HCT116 (cell line): ENCODE data around the gene GPA33.

Experiments
- ATF3 ChIP-seq: IDR thresholded peaks from 2 replicates; pipeline ENCODE4 v1.6.1; 2012
- CBX3 ChIP-seq: IDR thresholded peaks from 2 replicates; pipeline ENCODE4 v1.6.1; 2012; ENCODE audit warnings: low read depth
- CTCF ChIP-seq, 3 experiments: fragments of 200-600 bp in 1 of 3; sonication (generic) in 1 of 3; IDR thresholded peaks in 2 of 3; conservative IDR thresholded peaks in 1 of 3; 2 replicates each; pipeline ENCODE4 v1.5.1; 2012 to 2017; ENCODE audit warnings: low read depth in 2 of 3, low read length in 2 of 3, antibody characterized with exemption in 1 of 3, borderline replicate concordance in 1 of 3, control low read depth in 1 of 3, mild to moderate bottlenecking in 1 of 3, mixed read lengths in 1 of 3, mixed run types in 1 of 3, moderate library complexity in 1 of 3; ENCODE audit not compliant: insufficient read depth in 1 of 3
- EZH2 ChIP-seq: fragments of 200-600 bp; sonication (generic); IDR thresholded peaks from 2 replicates; pipeline ENCODE4 v1.6.1; 2017; ENCODE audit warnings: antibody characterized with exemption, mixed run types
- EZH2phosphoT487 ChIP-seq: fragments of 200-600 bp; IDR thresholded peaks from 2 replicates; pipeline ENCODE4 v1.6.1; 2018; ENCODE audit warnings: antibody characterized with exemption, borderline replicate concordance
- POLR2AphosphoS5 ChIP-seq: IDR thresholded peaks from 2 replicates; pipeline ENCODE4 v1.6.1; 2011; ENCODE audit warnings: mild to moderate bottlenecking, low read depth, low read length, moderate library complexity

- TF ChIP-seq CBX3 (no peak), POLR2AphosphoS5 (no peak), CTCF (IDR thresholded peaks at IDR 0.05 in 2 of 3, conservative IDR thresholded peaks at IDR 0.05 in 1 of 3; ENCODE audit: borderline replicate concordance in 1 of 3, insufficient read depth in 1 of 3, low read depth in 2 of 3, low read length in 2 of 3) (no peak), EZH2 (no peak), ATF3 (no peak), EZH2phosphoT487 (no peak)
Measured at GRCh38 chr1:167119696-167120095, 29.5 kb upstream of the GPA33 start.
